ENCODE data around the gene MAN2A1. TPM values are rescaled to one million over a fixed set of nuclear protein-coding genes. Genes with fewer than 3 reads are reported as not detected.
"Not testable (repeated sequence)": the region's sequence is repeated elsewhere in the genome, so short reads cannot be mapped to it uniquely, and the experiment has no call there.

MAN2A1 gene
- total RNA-seq, 1 donor from 2014 or later: 43.6 TPM

DNA sequence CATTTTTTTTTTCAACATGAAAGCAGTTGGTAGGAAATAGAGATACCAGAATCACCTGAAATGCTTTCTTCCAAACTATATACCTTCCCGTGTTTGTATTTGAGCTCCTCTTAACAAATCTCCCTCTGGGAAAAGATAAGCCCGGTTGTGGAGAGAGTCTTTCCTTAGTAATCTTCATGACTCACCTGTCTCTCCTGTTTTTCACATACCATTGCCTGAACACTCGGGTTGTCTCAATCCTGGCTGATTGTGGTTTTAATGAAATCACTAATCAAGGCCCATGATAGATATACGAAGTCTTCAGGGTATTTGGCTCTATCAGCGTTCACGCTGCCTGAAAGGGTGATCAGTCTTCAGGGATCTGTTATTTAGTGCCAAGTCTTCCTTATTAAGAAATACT lies 136.7 kb downstream of the MAN2A1 start:
- no peak overlapping the region for H3K4me3 ChIP-seq
- peaks cover 32% of the 10 kb centered on the region for H3K36me3 ChIP-seq
- H3K27ac ChIP-seq: no peak overlapping the region
- H3K4me1 ChIP-seq: no peaks in the 10 kb centered on the region
- intact Hi-C loops (cut with DNase I): no loop called here
- ATAC-seq (no peak), DNase-seq (no peak)
- H3K9me3 ChIP-seq: no peaks in the 10 kb centered on the region
- TF ChIP-seq CTCF (IDR thresholded peaks at IDR 0.05): no peak
- H3K27me3 ChIP-seq: no peaks in the 10 kb centered on the region

GRCh38 chr5:109829331-109829730 lies 139.6 kb downstream of the MAN2A1 start:
- DNase-seq: no peak
- TF ChIP-seq CTCF (IDR thresholded peaks at IDR 0.05): no peak
- H3K27me3 ChIP-seq: no peaks in the 10 kb centered on the region
- H3K4me3 ChIP-seq: no peak overlapping the region
- H3K36me3 ChIP-seq: peaks cover 21% of the 10 kb centered on the region
- H3K9me3 ChIP-seq: no peaks in the 10 kb centered on the region
- no peak overlapping the region for H3K27ac ChIP-seq
- ATAC-seq: no peak
- no peaks in the 10 kb centered on the region for H3K4me1 ChIP-seq
- intact Hi-C loops (cut with DNase I): no loop called here

DNA sequence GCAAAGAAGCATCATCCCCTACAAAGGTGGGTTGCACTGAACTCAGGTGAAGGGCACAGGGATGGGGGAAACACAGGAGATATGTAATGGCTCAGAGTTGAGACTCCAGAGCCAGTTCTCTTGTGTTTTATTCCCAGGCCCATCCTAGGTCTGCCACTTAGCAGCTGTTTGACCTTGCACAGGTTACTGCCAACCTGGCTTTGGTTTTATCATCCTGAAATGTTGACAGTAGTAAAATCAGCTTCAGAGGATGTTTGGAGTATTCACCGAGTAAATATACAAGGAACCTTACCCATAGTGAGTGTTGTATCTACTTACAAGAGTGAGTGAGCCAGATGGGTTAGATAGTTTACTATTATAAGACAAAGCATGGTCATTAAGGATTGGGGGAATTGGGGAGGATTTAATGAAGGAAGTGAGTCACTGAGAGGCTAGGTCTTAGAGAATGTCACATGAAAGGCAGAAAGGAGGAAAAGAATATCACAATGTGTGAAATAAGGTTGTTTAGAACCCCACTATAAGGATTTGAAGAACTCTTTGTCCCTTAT lies 141.3 kb downstream of the MAN2A1 start:
- TF ChIP-seq CTCF (IDR thresholded peaks at IDR 0.05): no peak
- intact Hi-C loops (cut with DNase I): no loop called here
- Histone ChIP-seq H3K27ac (no peak overlapping the region), H3K27me3 (no peaks in the 10 kb centered on the region), H3K4me3 (no peak overlapping the region), H3K9me3 (no peaks in the 10 kb centered on the region), H3K4me1 (no peaks in the 10 kb centered on the region), H3K36me3 (peaks cover 4% of the 10 kb centered on the region)
- no peak for ATAC-seq
- no peak for DNase-seq

DNA sequence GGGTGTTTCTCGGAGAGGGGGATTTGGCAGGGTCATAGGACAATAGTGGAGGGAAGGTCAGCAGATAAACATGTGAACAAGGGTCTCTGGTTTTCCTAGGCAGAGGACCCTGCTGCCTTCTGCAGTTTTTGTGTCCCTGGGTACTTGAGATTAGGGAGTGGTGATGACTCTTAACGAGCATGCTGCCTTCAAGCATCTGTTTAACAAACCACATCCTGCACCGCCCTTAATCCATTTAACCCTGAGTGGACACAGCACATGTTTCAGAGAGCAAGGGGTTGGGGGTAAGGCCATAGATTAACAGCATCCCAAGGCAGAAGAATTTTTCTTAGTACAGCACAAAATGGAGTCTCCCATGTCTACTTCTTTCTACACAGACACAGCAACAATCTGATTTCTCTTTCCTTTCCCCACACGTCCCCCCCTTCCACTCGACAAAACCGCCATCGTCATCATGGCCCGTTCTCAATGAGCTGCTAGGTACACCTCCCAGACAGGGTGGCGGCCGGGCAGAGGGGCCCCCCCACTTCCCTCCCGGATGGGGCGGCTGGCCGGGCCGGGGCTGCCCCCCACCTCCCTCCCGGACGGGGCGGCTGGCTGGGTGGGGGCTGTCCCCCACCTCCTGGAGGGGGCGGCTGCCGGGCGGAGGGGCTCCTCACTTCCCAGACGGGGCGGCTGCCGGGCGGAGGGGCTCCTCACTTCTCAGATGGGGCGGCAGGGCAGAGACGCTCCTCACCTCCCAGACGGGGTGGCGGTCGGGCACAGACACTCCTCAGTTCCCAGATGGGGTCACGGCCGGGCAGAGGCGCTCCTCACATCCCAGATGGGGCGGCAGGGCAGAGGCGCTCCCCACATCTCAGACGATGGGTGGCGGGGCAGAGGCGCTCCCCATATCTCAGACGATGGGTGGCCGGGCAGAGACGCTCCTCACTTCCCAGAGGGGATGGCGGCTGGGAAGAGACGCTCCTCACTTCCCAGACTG lies 142.8 kb downstream of the MAN2A1 start:
- intact Hi-C loops (cut with DNase I); H3K27ac ChIP-seq; DNase-seq; H3K9me3 ChIP-seq; ATAC-seq; H3K4me1 ChIP-seq; H3K27me3 ChIP-seq; H3K36me3 ChIP-seq; H3K4me3 ChIP-seq: not testable (repeated sequence)

- Histone ChIP-seq H3K4me3 (no peak overlapping the region), H3K4me1 (no peaks in the 10 kb centered on the region), H3K27ac (no peak overlapping the region), H3K27me3 (no peaks in the 10 kb centered on the region), H3K36me3 (peaks cover 3% of the 10 kb centered on the region), H3K9me3 (no peaks in the 10 kb centered on the region)
- no peak for TF ChIP-seq CTCF (IDR thresholded peaks at IDR 0.05)
- DNase-seq (no peak), ATAC-seq (no peak)
- intact Hi-C loops (cut with DNase I): no loop called here
These were observed 144.2 kb downstream of the MAN2A1 start for GRCh38 chr5:109833946-109834345.

DNA sequence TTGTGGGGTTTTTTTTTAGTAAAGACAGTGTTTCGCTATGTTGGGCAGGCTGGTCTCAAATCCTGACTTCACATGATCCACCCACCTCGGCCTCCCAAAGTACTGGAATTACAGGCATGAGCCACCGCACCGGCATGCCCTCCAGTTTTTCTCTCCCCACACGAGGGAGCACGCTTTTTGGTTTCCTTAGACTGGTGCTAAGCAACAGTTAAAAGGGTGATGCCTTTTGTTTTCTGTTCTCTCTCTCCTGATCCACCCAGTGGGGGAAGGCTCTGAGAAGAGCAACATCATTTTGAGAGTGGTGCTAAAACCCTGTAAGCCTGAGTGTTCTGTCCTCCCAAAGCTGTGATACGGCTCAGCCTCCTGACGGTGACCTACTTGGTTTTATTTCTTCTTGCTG lies 146.6 kb downstream of the MAN2A1 start:
- no peak for TF ChIP-seq CTCF (IDR thresholded peaks at IDR 0.05)
- H3K36me3 ChIP-seq: peaks cover 14% of the 10 kb centered on the region
- H3K27ac ChIP-seq: no peak overlapping the region
- no peaks in the 10 kb centered on the region for H3K4me1 ChIP-seq
- ATAC-seq: no peak
- no peaks in the 10 kb centered on the region for H3K9me3 ChIP-seq
- no peak for DNase-seq
- intact Hi-C loops (cut with DNase I): no loop called here
- H3K27me3 ChIP-seq: no peaks in the 10 kb centered on the region
- no peak overlapping the region for H3K4me3 ChIP-seq
